ENCODE data around the gene MRPL51.

Gene MRPL51

GRCh38 chr12:6492838-6493496 is at the start of gene MRPL51:
MRPL51 (minus strand) TSS chr12:6493262; CDS start chr12:6493136, 126 bp downstream.
- peak within 1 kb of the TSS; percentile 98 for H3K27ac ChIP-seq
- TF ChIP-seq ZFX (IDR thresholded peaks at IDR 0.05; ENCODE audit: borderline replicate concordance) (no peak), CTCF (IDR thresholded peaks at IDR 0.05) (no peak)

- peak overlapping the region; percentile 99; the same call in 1 of the 2 replicates for H3K27ac ChIP-seq
- TF ChIP-seq CTCF (IDR thresholded peaks at IDR 0.05) = no peak
- no peak for TF ChIP-seq ZFX (IDR thresholded peaks at IDR 0.05; ENCODE audit: borderline replicate concordance)
Measured at GRCh38 chr12:6542209-6543009, 49.3 kb upstream of the MRPL51 start.

DNA sequence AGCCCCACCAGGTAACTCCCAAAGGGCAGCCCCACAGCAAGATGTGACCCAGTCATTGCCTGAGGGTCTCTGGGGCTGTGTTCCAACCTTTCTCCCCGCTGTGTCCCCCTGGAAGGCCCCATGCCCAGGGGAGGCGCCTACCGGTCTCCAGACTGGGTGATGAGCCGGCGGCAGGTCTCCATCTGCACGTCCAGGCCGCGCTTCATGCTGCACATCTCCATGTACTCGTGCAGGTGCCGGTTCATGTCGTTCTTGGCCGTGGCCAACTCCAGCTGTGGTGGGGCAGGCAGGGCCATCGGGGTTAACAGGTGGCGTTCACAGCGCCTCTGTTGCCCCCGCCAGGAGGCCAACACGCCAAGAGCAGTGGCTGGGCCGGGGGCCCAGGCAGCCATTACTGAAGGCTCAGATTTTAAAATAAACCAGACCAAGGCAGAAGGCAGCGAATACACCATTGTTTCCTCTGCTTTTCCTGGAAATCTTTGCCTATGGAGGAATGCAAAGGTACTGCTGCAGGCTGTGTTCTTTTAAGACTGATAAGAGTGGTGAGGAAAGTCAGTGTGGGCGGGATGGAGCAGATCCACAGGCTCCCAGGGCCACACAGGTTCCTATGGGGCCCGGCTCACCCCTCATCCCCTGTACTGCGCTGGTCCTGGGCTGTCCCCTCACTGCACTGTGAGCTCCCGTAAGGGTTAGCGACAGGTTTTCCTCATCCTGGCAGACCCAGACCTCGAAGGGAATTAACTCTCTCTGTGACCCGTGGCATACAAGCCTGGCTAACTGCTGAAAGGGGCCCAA is 48.5 kb upstream of the MRPL51 start:
- H3K27ac ChIP-seq = peak overlapping the region; percentile 99
- TF ChIP-seq ZFX (IDR thresholded peaks at IDR 0.05; ENCODE audit: borderline replicate concordance) (no peak), CTCF (IDR thresholded peaks at IDR 0.05) (no peak)

- H3K27ac ChIP-seq = peak overlapping the region; percentile 99
- no peak for TF ChIP-seq ZFX (IDR thresholded peaks at IDR 0.05; ENCODE audit: borderline replicate concordance)
- no peak; the same call in 1 of the 2 replicates for TF ChIP-seq CTCF (IDR thresholded peaks at IDR 0.05)
Measured at GRCh38 chr12:6540181-6540877, 47.3 kb upstream of the MRPL51 start.

DNA sequence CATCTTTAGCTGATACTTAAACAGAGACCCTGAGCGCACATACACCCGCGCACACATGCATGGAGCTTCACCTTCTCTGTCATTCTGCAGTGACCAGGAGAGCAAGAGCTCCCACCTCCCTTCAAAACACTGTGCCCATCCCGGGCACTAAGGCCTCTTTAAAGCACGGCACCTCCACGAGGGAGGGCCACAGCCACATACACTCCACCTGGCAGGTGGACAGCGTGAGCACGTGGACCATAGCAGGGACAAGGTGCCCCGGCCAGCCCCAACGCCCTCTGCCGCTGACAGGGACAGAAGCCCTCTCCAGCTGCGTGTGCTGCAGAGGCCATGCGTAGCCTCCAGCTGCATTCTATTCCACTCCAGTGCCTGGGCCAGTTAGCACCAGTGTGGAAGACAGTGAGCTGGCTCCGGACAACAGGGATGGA is 46.7 kb upstream of the MRPL51 start:
- TF ChIP-seq CTCF (IDR thresholded peaks at IDR 0.05) (peak; percentile 26; the same call in 1 of the 2 replicates), ZFX (IDR thresholded peaks at IDR 0.05; ENCODE audit: borderline replicate concordance) (no peak)
- peak overlapping the region; percentile 99 for H3K27ac ChIP-seq

DNA sequence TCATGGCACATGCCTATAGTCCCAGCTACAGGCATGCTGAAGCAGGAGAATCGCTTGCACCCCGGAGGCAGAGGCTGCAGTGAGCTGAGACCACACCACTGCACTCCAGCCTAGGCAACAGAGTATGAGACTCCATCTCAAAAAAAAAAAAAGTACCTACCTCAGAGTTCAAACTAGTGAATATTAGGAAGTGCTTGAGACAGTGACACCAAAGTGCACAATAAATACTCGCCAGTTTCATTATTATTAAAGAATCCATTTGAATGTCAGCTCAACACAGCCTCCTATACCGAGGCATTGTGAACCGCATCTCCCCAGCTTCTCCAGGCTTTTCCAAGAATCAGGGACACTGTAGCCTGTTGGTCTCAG is 46.2 kb upstream of the MRPL51 start:
- no peak for TF ChIP-seq ZFX (IDR thresholded peaks at IDR 0.05; ENCODE audit: borderline replicate concordance)
- no peak for TF ChIP-seq CTCF (IDR thresholded peaks at IDR 0.05)
- peak overlapping the region; percentile 99 for H3K27ac ChIP-seq

Data from 22Rv1 (cell line).